Lung (tissue), 12 donors: Measurements from ENCODE around the gene SUGP1. TPM values are rescaled to one million over a fixed set of nuclear protein-coding genes. Genes with fewer than 3 reads are reported as not detected.

ENCODE experiments used
- ATAC-seq: fragments of 200-7000 bp; cut with Tn5 transposase; one replicate; pipeline ENCODE4 v1.9.1; 2020; ENCODE audit warnings: moderate number of reproducible peaks; ENCODE audit not compliant: insufficient read depth, low FRiP score
- DNase-seq, 3 donors: peaks; one replicate each; pipeline ENCODE4 v3.0.0-alpha.2; 2013 to 2017
- H3K27ac ChIP-seq, 2 donors: one replicate each; pipeline ENCODE4 v1.5.1; 2013; ENCODE audit warnings: mild to moderate bottlenecking in 2 of 2, moderate library complexity in 2 of 2, control low read depth in 1 of 2, inconsistent platforms in 1 of 2, low read depth in 1 of 2, low read length in 1 of 2
- H3K27me3 ChIP-seq, 3 donors: one replicate each; pipeline ENCODE4 v1.5.1; 2013; ENCODE audit warnings: low read length in 2 of 3; ENCODE audit not compliant: control insufficient read depth in 3 of 3, insufficient read depth in 3 of 3
- H3K36me3 ChIP-seq, 4 donors: one replicate each; pipeline ENCODE4 v1.5.1; 2013; ENCODE audit warnings: low read length in 4 of 4, mild to moderate bottlenecking in 1 of 4, moderate library complexity in 1 of 4; ENCODE audit not compliant: control insufficient read depth in 4 of 4, insufficient read depth in 4 of 4
- H3K4me1 ChIP-seq, 5 donors: one replicate each; pipeline ENCODE4 v1.5.1; 2013; ENCODE audit warnings: low read length in 5 of 5, mild to moderate bottlenecking in 2 of 5, moderate library complexity in 1 of 5; ENCODE audit not compliant: control insufficient read depth in 5 of 5, insufficient read depth in 5 of 5
- H3K4me3 ChIP-seq: one replicate; pipeline ENCODE4 v1.5.1; 2013; ENCODE audit warnings: mild to moderate bottlenecking, control low read depth, moderate library complexity
- H3K9ac ChIP-seq, 2 donors: one replicate each; pipeline ENCODE4 v1.5.1; 2013; ENCODE audit warnings: low read length in 2 of 2, control low read depth in 1 of 2; ENCODE audit not compliant: insufficient read depth in 1 of 2
- H3K9me3 ChIP-seq, 4 donors: one replicate each; pipeline ENCODE4 v1.5.1; 2013; ENCODE audit warnings: low read length in 3 of 4, mild to moderate bottlenecking in 1 of 4, moderate library complexity in 1 of 4; ENCODE audit not compliant: control insufficient read depth in 4 of 4, insufficient read depth in 3 of 4
- CTCF ChIP-seq: IDR thresholded peaks from 2 replicates; pipeline ENCODE4 v1.5.1; 2012; ENCODE audit warnings: mild to moderate bottlenecking; ENCODE audit errors: control extremely low read depth, extremely low read depth
- WGBS, 2 donors: extraction: QIAGEN DNeasy Blood & Tissue Kit; methylation state at CpG; one replicate each; pipeline ENCODE4 v1.1.7; 2013; 5-methylcytosine and 5-hydroxymethylcytosine counted together
- polyA plus RNA-seq, 2 donors: library from polyadenylated mRNA; stranded (reverse); fragments of 200-250 nt; gene quantifications; one replicate each; pipeline ENCODE4 v1.2.1, GENCODE V29; 2013
- total RNA-seq, 2 donors: library from RNA; depleted of rRNA in 1 of 2; stranded (reverse); fragments of >200 nt in 1 of 2; gene quantifications; one replicate each; pipeline ENCODE4 v1.2.1, GENCODE V29; 2014 to 2021
- donor health status: control.
- donor health status: control.
- donor health status: Bipolar disorder and iron deficiency.
- donor health status: healthy.
- donor health status: DM: yes; HTN: yes; CAD: no.

SUGP1 gene
- total and polyA plus RNA-seq, 4 donors = 22.3 to 42.8 (median 28.7) TPM

DNA sequence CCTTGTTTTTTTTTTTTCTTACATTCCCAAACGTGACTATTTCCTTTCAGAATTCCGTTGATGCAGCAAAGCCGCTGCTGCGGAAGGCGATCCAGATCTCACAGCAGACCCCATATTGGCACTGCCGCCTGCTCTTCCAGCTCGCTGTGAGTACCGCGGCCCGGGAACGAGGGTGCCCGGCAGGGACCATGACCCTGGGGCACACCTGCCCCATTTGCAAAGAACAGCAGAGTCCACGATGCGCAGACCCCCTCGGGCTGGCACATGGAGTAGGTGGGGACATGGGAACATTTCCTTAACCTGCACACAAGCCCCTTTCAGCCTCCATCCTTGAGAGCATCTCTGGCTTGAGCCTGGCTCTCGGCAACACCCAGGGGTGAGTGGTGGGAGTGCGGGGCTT is 16.8 kb upstream of the SUGP1 start:
- Histone ChIP-seq H3K36me3 (peaks cover 15 to 68% (median 25%) of the 10 kb centered on the region in 4 donors), H3K4me1 (no peaks in the 10 kb centered on the region), H3K9me3 (no peaks in the 10 kb centered on the region), H3K27ac (no peak overlapping the region), H3K4me3 (no peak overlapping the region), H3K27me3 (no peaks in the 10 kb centered on the region), H3K9ac (no peak overlapping the region)
- DNase-seq (no peak), ATAC-seq (no peak)
- 94 to 96% methylated on average over 17 of the region's 17 CpGs for WGBS, 2 donors
- TF ChIP-seq CTCF = no peak

DNA sequence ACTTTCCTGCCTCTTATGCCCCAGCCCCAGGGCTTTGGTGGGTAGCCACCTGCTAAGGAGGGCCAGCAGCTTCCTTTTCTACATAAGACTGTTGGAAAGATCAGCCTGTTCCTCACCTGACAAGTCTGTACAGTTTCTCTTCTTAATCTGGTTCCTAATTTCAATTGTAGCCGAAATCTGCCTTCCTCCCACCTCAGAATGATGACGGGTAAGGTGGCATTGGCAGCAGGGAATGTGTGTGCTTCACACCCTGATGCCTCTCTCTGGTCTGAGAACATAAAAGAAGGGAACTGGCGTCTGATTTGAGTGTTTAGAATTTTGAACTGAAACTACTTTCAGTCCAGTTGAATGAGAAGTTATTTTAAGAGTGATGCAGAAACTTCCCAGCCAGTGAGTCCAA is 16.3 kb upstream of the SUGP1 start:
- H3K4me1 ChIP-seq = no peaks in the 10 kb centered on the region
- ATAC-seq (no peak), DNase-seq (no peak)
- H3K27me3 ChIP-seq = no peaks in the 10 kb centered on the region
- H3K9ac ChIP-seq = no peak overlapping the region
- WGBS, 2 donors = 61 to 64% methylated on average over 3 of the region's 3 CpGs
- no peaks in the 10 kb centered on the region for H3K9me3 ChIP-seq
- no peak overlapping the region for H3K4me3 ChIP-seq
- TF ChIP-seq CTCF = no peak
- H3K36me3 ChIP-seq = peaks cover 15 to 66% (median 26%) of the 10 kb centered on the region in 4 donors
- no peak overlapping the region for H3K27ac ChIP-seq

DNA sequence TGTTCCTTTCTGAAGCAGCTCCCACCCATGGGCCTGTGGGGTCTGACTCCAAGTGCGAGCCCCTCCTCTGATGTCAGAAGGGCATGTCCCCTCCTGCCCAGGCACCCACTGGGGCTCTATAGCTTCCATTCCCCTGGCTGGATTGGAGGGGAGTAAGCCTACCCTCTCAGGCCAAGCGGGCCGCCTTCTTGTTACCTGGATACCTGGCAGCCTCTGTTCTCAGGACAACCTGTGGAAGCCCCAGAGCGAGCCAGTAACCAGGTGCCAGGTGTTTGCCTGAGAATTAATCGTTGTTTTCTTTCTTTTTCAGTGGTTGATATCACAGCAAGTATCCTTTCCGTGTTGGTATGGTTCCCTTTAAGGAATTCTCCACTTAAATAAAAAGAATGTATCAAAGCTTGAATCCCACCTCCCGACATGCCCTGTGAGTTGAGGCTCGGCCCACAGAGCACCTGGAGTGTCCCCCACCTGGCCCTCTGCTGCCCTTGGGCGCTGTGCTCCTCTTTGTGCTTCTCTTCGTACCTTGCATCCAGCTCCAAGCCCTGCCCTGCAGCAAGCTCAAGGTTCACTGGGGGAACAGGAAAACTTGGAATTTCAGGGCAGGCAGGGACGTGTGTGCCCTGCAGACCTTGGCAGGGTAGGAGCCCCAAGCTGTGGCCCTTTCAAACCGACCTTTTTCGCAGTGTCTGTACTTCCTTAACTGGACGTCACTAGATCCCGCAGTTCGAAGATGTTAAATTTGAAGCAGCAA is 15.3 kb upstream of the SUGP1 start:
- no peak for TF ChIP-seq CTCF
- Histone ChIP-seq H3K27ac (no peak overlapping the region), H3K36me3 (peaks cover 19 to 63% (median 27%) of the 10 kb centered on the region in 4 donors), H3K27me3 (no peaks in the 10 kb centered on the region), H3K9me3 (no peaks in the 10 kb centered on the region), H3K4me1 (no peaks in the 10 kb centered on the region), H3K9ac (no peak overlapping the region), H3K4me3 (no peak overlapping the region)
- ATAC-seq (no peak), DNase-seq (no peak)
- WGBS, 2 donors = 87 to 89% methylated on average over 16 of the region's 16 CpGs

GRCh38 chr19:19334989-19335344 is 14.7 kb upstream of the SUGP1 start:
- no peak for ATAC-seq
- Histone ChIP-seq H3K27me3 (no peaks in the 10 kb centered on the region), H3K9ac (no peak overlapping the region), H3K4me1 (no peaks in the 10 kb centered on the region), H3K9me3 (no peaks in the 10 kb centered on the region), H3K27ac (no peak overlapping the region), H3K36me3 (peaks cover 20 to 62% (median 27%) of the 10 kb centered on the region in 4 donors), H3K4me3 (no peak overlapping the region)
- WGBS, 2 donors = 87 to 92% methylated on average over 3 of the region's 3 CpGs
- no peak for DNase-seq
- no peak for TF ChIP-seq CTCF
